Measurements from ENCODE around the gene IL12RB1.

DNA sequence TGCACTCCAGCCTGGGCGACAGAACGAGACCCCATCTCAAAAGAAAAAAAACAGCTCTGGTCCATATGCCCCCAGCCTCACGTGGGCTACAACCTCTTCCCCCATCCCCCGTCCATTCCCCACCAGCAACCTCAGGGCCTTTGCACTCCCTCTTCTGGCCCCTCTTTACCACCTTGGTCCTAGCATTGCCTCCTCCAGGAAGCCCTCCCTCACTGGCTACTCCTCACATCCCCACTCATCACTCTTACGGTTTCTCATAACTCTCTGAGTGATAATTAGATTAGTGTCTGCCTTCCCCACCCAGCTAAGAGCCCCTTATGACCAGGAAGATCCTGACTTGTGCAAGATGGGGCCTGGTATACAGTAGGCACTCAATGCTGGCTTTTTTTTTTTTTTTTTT is 30.8 kb downstream of the IL12RB1 start:
- TF ChIP-seq, protein P1, sequence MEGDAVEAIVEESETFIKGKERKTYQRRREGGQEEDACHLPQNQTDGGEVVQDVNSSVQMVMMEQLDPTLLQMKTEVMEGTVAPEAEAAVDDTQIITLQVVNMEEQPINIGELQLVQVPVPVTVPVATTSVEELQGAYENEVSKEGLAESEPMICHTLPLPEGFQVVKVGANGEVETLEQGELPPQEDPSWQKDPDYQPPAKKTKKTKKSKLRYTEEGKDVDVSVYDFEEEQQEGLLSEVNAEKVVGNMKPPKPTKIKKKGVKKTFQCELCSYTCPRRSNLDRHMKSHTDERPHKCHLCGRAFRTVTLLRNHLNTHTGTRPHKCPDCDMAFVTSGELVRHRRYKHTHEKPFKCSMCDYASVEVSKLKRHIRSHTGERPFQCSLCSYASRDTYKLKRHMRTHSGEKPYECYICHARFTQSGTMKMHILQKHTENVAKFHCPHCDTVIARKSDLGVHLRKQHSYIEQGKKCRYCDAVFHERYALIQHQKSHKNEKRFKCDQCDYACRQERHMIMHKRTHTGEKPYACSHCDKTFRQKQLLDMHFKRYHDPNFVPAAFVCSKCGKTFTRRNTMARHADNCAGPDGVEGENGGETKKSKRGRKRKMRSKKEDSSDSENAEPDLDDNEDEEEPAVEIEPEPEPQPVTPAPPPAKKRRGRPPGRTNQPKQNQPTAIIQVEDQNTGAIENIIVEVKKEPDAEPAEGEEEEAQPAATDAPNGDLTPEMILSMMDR (optimal IDR thresholded peaks at IDR 0.05 in 1 of 3, IDR thresholded peaks at IDR 0.05 in 1 of 3, conservative IDR thresholded peaks at IDR 0.05 in 1 of 3; ENCODE audit: extremely low read depth in 1 of 3, insufficient read depth in 2 of 3, low read length in 3 of 3) = no peak
- no peak for TF ChIP-seq EZH2 (IDR thresholded peaks at IDR 0.05; ENCODE audit: low read length)

Measured in keratinocyte (primary cell).